Measurements from ENCODE around the gene ITPR1. TPM values are rescaled to one million over a fixed set of nuclear protein-coding genes. Genes with fewer than 3 reads are reported as not detected.

The ITPR1 gene
- total RNA-seq, 2 experiments from 2014 or later, result 84.4 to 104 TPM

GRCh38 chr3:4865714-4866113, 372.6 kb downstream of the ITPR1 start:
- no peak for DNase-seq (ENCODE audit: low spot score)
- no peak overlapping the region for H3K27ac ChIP-seq (ENCODE audit: low read depth, low read length, poor library complexity, severe bottlenecking)
- H3K4me2 ChIP-seq (ENCODE audit: low read length), result no peak overlapping the region
- no peaks in the 10 kb centered on the region for H3K36me3 ChIP-seq (ENCODE audit: insufficient read depth, low read length)
- CTCF ChIA-PET (ENCODE audit: unreplicated experiment), result no interaction called here
- intact Hi-C loops (cut with micrococcal nuclease; ENCODE audit: unreplicated experiment), result no loop called here
- H4K20me1 ChIP-seq (ENCODE audit: insufficient read depth, low read length), result no peaks in the 10 kb centered on the region
- H3K79me2 ChIP-seq (ENCODE audit: insufficient read depth, low read depth, low read length), result no peaks in the 10 kb centered on the region
- no TSS peak for BruUV-seq (replicated peaks)
- no peak for TF ChIP-seq CTCF (conservative IDR thresholded peaks at IDR 0.05; ENCODE audit: low read length)
- no peak for TF ChIP-seq EZH2phosphoT487 (IDR thresholded peaks at IDR 0.05; ENCODE audit: borderline replicate concordance, low read depth, low read length)
- no peaks in the 10 kb centered on the region for H3K9me2 ChIP-seq (ENCODE audit: insufficient read depth, low read length)
- no peak overlapping the region for H3K4me3 ChIP-seq (ENCODE audit: low read depth, low read length, poor library complexity, severe bottlenecking)
- no peaks in the 10 kb centered on the region for H3K4me1 ChIP-seq (ENCODE audit: insufficient read depth, low read length, poor library complexity, severe bottlenecking)
- no peak overlapping the region for H2AFZ ChIP-seq (ENCODE audit: low read length)
- POLR2A ChIA-PET, result no interaction called here
- H3K9me3 ChIP-seq (ENCODE audit: low read length), result no peaks in the 10 kb centered on the region

- DNase-seq (ENCODE audit: low spot score), result no peak
- no peaks in the 10 kb centered on the region for H3K79me2 ChIP-seq (ENCODE audit: insufficient read depth, low read depth, low read length)
- H3K4me2 ChIP-seq (ENCODE audit: low read length), result no peak overlapping the region
- TF ChIP-seq EZH2phosphoT487 (IDR thresholded peaks at IDR 0.05; ENCODE audit: borderline replicate concordance, low read depth, low read length) (no peak), CTCF (conservative IDR thresholded peaks at IDR 0.05; ENCODE audit: low read length) (no peak)
- intact Hi-C loops (cut with micrococcal nuclease; ENCODE audit: unreplicated experiment), result no loop called here
- POLR2A ChIA-PET, result interaction anchor here (0.6 to 1.1 kb wide), 2 partner anchors 118 to 138 kb away, joined by 3 read pairs; no protein-coding TSS in a partner anchor
- no peaks in the 10 kb centered on the region for H3K9me3 ChIP-seq (ENCODE audit: low read length)
- H4K20me1 ChIP-seq (ENCODE audit: insufficient read depth, low read length), result no peaks in the 10 kb centered on the region
- H2AFZ ChIP-seq (ENCODE audit: low read length), result no peak overlapping the region
- no TSS peak for BruUV-seq (replicated peaks)
- H3K36me3 ChIP-seq (ENCODE audit: insufficient read depth, low read length), result no peaks in the 10 kb centered on the region
- no peak overlapping the region for H3K4me3 ChIP-seq (ENCODE audit: low read depth, low read length, poor library complexity, severe bottlenecking)
- no peak overlapping the region for H3K27ac ChIP-seq (ENCODE audit: low read depth, low read length, poor library complexity, severe bottlenecking)
- no peaks in the 10 kb centered on the region for H3K9me2 ChIP-seq (ENCODE audit: insufficient read depth, low read length)
- CTCF ChIA-PET (ENCODE audit: unreplicated experiment), result no interaction called here
- H3K4me1 ChIP-seq (ENCODE audit: insufficient read depth, low read length, poor library complexity, severe bottlenecking), result no peaks in the 10 kb centered on the region
Observed at GRCh38 chr3:4866866-4867265, 373.7 kb downstream of the ITPR1 start.

DNA sequence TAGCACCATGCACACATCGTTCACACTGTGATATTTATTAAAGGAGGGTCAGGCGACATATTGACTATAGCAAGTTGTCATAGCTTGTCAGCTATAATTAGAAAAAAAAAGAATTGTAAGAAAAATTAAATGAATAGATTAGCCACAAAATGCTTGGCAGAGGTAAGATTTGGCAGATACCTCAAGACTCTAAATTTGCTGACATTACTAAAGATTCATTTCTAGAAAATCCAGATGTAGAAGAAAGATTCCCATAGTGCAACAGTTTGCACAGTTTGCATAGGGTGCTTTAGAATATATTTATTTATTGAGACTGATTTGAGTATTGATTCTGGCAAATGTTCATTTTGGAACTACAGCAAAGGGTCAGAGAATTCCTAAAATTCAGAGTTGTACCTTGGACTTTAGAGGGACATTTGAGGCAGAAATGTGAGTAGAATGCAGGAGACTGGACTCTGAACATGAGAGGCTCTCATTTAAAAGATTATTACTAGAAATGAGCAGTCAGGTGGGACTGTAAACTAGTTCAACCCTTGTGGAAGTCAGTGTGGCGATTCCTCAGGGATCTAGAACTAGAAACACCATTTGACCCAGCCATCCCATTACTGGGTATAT, 384.1 kb downstream of the ITPR1 start:
- no peak overlapping the region for H3K4me2 ChIP-seq (ENCODE audit: low read length)
- H2AFZ ChIP-seq (ENCODE audit: low read length), result no peak overlapping the region
- no peaks in the 10 kb centered on the region for H3K4me1 ChIP-seq (ENCODE audit: insufficient read depth, low read length, poor library complexity, severe bottlenecking)
- TF ChIP-seq EZH2phosphoT487 (IDR thresholded peaks at IDR 0.05; ENCODE audit: borderline replicate concordance, low read depth, low read length) (no peak), CTCF (conservative IDR thresholded peaks at IDR 0.05; ENCODE audit: low read length) (no peak)
- no peak overlapping the region for H3K4me3 ChIP-seq (ENCODE audit: low read depth, low read length, poor library complexity, severe bottlenecking)
- H3K36me3 ChIP-seq (ENCODE audit: insufficient read depth, low read length), result no peaks in the 10 kb centered on the region
- H4K20me1 ChIP-seq (ENCODE audit: insufficient read depth, low read length), result no peaks in the 10 kb centered on the region
- no peaks in the 10 kb centered on the region for H3K9me2 ChIP-seq (ENCODE audit: insufficient read depth, low read length)
- DNase-seq (ENCODE audit: low spot score), result no peak
- BruUV-seq (replicated peaks), result no TSS peak
- intact Hi-C loops (cut with micrococcal nuclease; ENCODE audit: unreplicated experiment), result no loop called here
- ChIA-PET POLR2A (no interaction called here), CTCF (ENCODE audit: unreplicated experiment) (no interaction called here)
- no peaks in the 10 kb centered on the region for H3K79me2 ChIP-seq (ENCODE audit: insufficient read depth, low read depth, low read length)
- H3K9me3 ChIP-seq (ENCODE audit: low read length), result 0 out of 2 replicates have a peak, but pooled peaks cover under 1% of the 10 kb centered on the region
- no peak overlapping the region for H3K27ac ChIP-seq (ENCODE audit: low read depth, low read length, poor library complexity, severe bottlenecking)
